Forelimb muscle (tissue), 1 donor: ENCODE data around the gene RAB36. TPM values are rescaled to one million over a fixed set of nuclear protein-coding genes. Genes with fewer than 3 reads are reported as not detected.

Source experiments
- DNase-seq: peaks from one replicate; pipeline ENCODE4 v3.0.0-alpha.2; 2013; ENCODE audit warnings: low read depth
- polyA plus RNA-seq: library from polyadenylated mRNA; unstranded; fragments of 120-200 nt; gene quantifications from one replicate; pipeline ENCODE4 v1.2.1, GENCODE V29; 2013; ENCODE audit not compliant: insufficient read length

RAB36 gene
- polyA plus RNA-seq, 1 donor = 0.80 TPM

GRCh38 chr22:23180893-23181720 lies 35.8 kb downstream of the RAB36 start:
- no peak for DNase-seq

GRCh38 chr22:23181721-23182308 lies 36.5 kb downstream of the RAB36 start:
- DNase-seq = no peak

GRCh38 chr22:23182309-23183060 lies 37.2 kb downstream of the RAB36 start:
- no peak for DNase-seq

GRCh38 chr22:23183061-23183698 lies 37.9 kb downstream of the RAB36 start:
- no peak for DNase-seq

- DNase-seq = no peak
These were observed 39.0 kb downstream of the RAB36 start for GRCh38 chr22:23184100-23184763.

GRCh38 chr22:23184764-23185113 lies 39.5 kb downstream of the RAB36 start:
- DNase-seq = no peak

GRCh38 chr22:23187211-23187610 lies 41.9 kb downstream of the RAB36 start:
- no peak for DNase-seq

- no peak for DNase-seq
These were observed 42.8 kb downstream of the RAB36 start for GRCh38 chr22:23187871-23188700.

- DNase-seq = no peak
These were observed 45.2 kb downstream of the RAB36 start for GRCh38 chr22:23190526-23190925.

- DNase-seq = no peak
These were observed 46.9 kb downstream of the RAB36 start for GRCh38 chr22:23192133-23192532.

GRCh38 chr22:23192558-23192957 lies 47.3 kb downstream of the RAB36 start:
- no peak for DNase-seq

GRCh38 chr22:23193196-23193827 lies 48.0 kb downstream of the RAB36 start:
- no peak for DNase-seq

- no peak for DNase-seq
These were observed 48.6 kb downstream of the RAB36 start for GRCh38 chr22:23193882-23194281.

- DNase-seq = no peak
These were observed 50.9 kb downstream of the RAB36 start for GRCh38 chr22:23196165-23196564.

GRCh38 chr22:23197836-23198235 lies 52.6 kb downstream of the RAB36 start:
- DNase-seq = no peak

- DNase-seq = no peak
These were observed 53.9 kb downstream of the RAB36 start for GRCh38 chr22:23199159-23199558.

GRCh38 chr22:23200898-23201297 lies 55.6 kb downstream of the RAB36 start:
- no peak for DNase-seq

- no peak for DNase-seq
These were observed 57.7 kb downstream of the RAB36 start for GRCh38 chr22:23202812-23203451.

GRCh38 chr22:23203452-23204124 lies 58.3 kb downstream of the RAB36 start:
- DNase-seq = no peak
